HepG2 (cell line): Measurements from ENCODE around the gene UNC13D. TPM values are rescaled to one million over a fixed set of nuclear protein-coding genes. Genes with fewer than 3 reads are reported as not detected.

Experiments
- AHR ChIP-seq: IDR thresholded peaks from 2 replicates; pipeline ENCODE4 v1.6.1; 2018; ENCODE audit warnings: missing genetic modification reagents, missing compliant biosample characterization
- CCAR2 ChIP-seq: fragments of 200-400 bp; formaldehyde crosslinking; optimal IDR thresholded peaks from 2 replicates; pipeline ENCODE3; 2018; ENCODE audit warnings: low read depth, mild to moderate bottlenecking, low read length, moderate library complexity
- DPF2 ChIP-seq: sonication (generic); formaldehyde crosslinking; IDR thresholded peaks from 2 replicates; pipeline ENCODE4 v1.4.0; 2020; ENCODE audit warnings: mild to moderate bottlenecking, low read depth, missing genetic modification reagents, borderline replicate concordance
- ELF3 ChIP-seq: IDR thresholded peaks from 2 replicates; pipeline ENCODE4 v1.6.1; 2016; ENCODE audit warnings: missing genetic modification reagents, missing compliant biosample characterization
- HNF1B ChIP-seq: sonication (generic); formaldehyde crosslinking; IDR thresholded peaks from 2 replicates; pipeline ENCODE4 v1.5.1; 2020; ENCODE audit warnings: mild to moderate bottlenecking, moderate library complexity, missing genetic modification reagents
- HNRNPLL ChIP-seq: fragments of 200-400 bp; formaldehyde crosslinking; IDR thresholded peaks from 2 replicates; pipeline ENCODE4 v1.6.1; 2017; ENCODE audit warnings: mild to moderate bottlenecking, low read depth, low read length; ENCODE audit not compliant: poor library complexity, severe bottlenecking
- HOXA3 ChIP-seq: sonication (generic); formaldehyde crosslinking; IDR thresholded peaks from 2 replicates; pipeline ENCODE4 v1.5.0; 2020; ENCODE audit warnings: missing genetic modification reagents
- IKZF4 ChIP-seq: sonication (generic); formaldehyde crosslinking; IDR thresholded peaks from 2 replicates; pipeline ENCODE4 v1.5.1; 2020; ENCODE audit warnings: borderline replicate concordance, mild to moderate bottlenecking, low read depth, missing genetic modification reagents; ENCODE audit errors: not compliant biosample characterization
- RARA ChIP-seq: IDR thresholded peaks from 2 replicates; pipeline ENCODE4 v1.6.1; 2016; ENCODE audit warnings: missing genetic modification reagents, missing compliant biosample characterization
- RBM22 ChIP-seq: fragments of 200-400 bp; formaldehyde crosslinking; optimal IDR thresholded peaks from 2 replicates; pipeline ENCODE3; 2017; ENCODE audit warnings: mild to moderate bottlenecking, low read length, moderate library complexity
- SNAPC4 ChIP-seq: sonication (generic); formaldehyde crosslinking; IDR thresholded peaks from 2 replicates; pipeline ENCODE4 v1.4.0; 2020; ENCODE audit warnings: mild to moderate bottlenecking, missing genetic modification reagents
- ZFP36L1 ChIP-seq: sonication (generic); formaldehyde crosslinking; IDR thresholded peaks from 2 replicates; pipeline ENCODE4 v1.8.0; 2022; ENCODE audit warnings: mild to moderate bottlenecking, missing genetic modification reagents, moderate library complexity
- ZNF354B ChIP-seq: sonication (generic); formaldehyde crosslinking; IDR thresholded peaks from 2 replicates; pipeline ENCODE4 v1.8.0; 2022; ENCODE audit warnings: mild to moderate bottlenecking, missing genetic modification reagents
- ZNF75D ChIP-seq: sonication (generic); formaldehyde crosslinking; IDR thresholded peaks from 2 replicates; pipeline ENCODE4 v1.8.1; 2023; ENCODE audit warnings: missing genetic modification reagents, mild to moderate bottlenecking, borderline replicate concordance
- polyA plus RNA-seq, 8 experiments: library from polyadenylated mRNA; depleted of rRNA in 3 of 8; stranded (reverse) in 7 of 8; unstranded in 1 of 8; fragments of >200 nt; fragmentation: Illumina TruSeq in 4 of 8; extraction: Trizol in 4 of 8; gene quantifications; 2 replicates each; pipeline versions ENCODE4 v1.2.1 to v1.2.3, GENCODE V29; 2011 to 2016; ENCODE audit warnings: low read depth in 4 of 8, missing spikeins in 1 of 8, mixed read lengths in 1 of 8; ENCODE audit not compliant: insufficient read depth in 1 of 8
- total RNA-seq, 5 experiments: library from RNA; depleted of rRNA; stranded (reverse); fragments of >200 nt; fragmentation: Illumina TruSeq; extraction: Trizol; gene quantifications; 2 replicates each; pipeline ENCODE4 v1.2.3, GENCODE V29; 2016; ENCODE audit warnings: low read depth in 1 of 5
- TF ChIP-seq, protein P1 (sequence below): sonication (generic); formaldehyde crosslinking; IDR thresholded peaks from 2 replicates; pipeline ENCODE4 v1.5.0; 2020; ENCODE audit warnings: mild to moderate bottlenecking, missing genetic modification reagents
- TF ChIP-seq, protein P2 (sequence below): sonication (generic); formaldehyde crosslinking; IDR thresholded peaks from 2 replicates; pipeline ENCODE4 v1.8.0; 2022; ENCODE audit warnings: missing genetic modification reagents, mild to moderate bottlenecking, inconsistent platforms, borderline replicate concordance
- TF ChIP-seq, protein P3 (sequence below): IDR thresholded peaks from 2 replicates; pipeline ENCODE4 v1.6.1; 2012; ENCODE audit warnings: inconsistent platforms

UNC13D gene
- total and polyA plus RNA-seq, 2 of the 13 experiments (the other 11 are each of a cell fraction or from before 2014, with no cell fraction given), result 29.7 to 42.7 TPM

DNA sequence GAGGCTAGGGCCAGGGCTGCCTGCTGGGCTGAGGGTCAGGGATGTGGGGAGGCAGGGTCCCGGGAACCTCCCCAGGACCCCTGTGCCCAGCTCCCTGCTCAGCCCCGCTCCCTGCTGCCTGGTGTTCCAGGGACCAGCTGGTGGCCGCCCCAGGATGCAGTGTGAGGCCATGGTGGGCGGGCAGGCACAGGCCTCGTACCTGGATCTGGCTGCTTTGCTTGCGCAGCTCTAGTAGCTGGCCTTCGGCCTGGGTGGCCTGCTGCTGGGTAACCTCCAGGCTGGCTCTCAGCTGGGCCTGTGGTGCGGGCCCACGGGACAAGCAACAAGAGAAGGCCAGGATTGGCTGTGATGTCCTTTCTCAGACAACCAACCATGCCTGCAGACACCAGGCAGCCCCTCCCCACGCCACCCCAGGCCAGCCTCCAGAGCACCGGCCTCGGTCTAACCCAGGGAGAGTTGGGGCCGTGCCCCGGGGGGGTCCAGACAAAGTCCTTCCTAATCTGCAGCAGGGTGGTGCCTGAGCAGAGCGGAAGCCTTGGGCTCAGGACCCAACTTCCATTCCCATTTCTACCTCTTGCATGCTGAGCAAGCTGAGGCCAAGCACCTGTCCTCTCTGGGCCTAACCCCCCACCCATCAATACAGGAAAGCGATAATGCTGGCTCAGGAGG, 48.5 kb upstream of the UNC13D start (continued):
- peak; percentile 69 for TF ChIP-seq HOXA3 (CRISPR knock-in tag)
- no peak for TF ChIP-seq IKZF4 (CRISPR knock-in tag)
- TF ChIP-seq RBM22, result no peak
- TF ChIP-seq CCAR2, result no peak
- TF ChIP-seq ELF3 (CRISPR knock-in tag), result no peak
- no peak for TF ChIP-seq AHR (CRISPR knock-in tag)
- peak; percentile 77 for TF ChIP-seq HNF1B (CRISPR knock-in tag)
- TF ChIP-seq RARA (CRISPR knock-in tag), result no peak; the same call in 1 of the 2 replicates
- TF ChIP-seq, protein P1, sequence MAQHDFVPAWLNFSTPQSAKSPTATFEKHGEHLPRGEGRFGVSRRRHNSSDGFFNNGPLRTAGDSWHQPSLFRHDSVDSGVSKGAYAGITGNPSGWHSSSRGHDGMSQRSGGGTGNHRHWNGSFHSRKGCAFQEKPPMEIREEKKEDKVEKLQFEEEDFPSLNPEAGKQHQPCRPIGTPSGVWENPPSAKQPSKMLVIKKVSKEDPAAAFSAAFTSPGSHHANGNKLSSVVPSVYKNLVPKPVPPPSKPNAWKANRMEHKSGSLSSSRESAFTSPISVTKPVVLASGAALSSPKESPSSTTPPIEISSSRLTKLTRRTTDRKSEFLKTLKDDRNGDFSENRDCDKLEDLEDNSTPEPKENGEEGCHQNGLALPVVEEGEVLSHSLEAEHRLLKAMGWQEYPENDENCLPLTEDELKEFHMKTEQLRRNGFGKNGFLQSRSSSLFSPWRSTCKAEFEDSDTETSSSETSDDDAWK (CRISPR knock-in tag), result no peak
- TF ChIP-seq, protein P2, sequence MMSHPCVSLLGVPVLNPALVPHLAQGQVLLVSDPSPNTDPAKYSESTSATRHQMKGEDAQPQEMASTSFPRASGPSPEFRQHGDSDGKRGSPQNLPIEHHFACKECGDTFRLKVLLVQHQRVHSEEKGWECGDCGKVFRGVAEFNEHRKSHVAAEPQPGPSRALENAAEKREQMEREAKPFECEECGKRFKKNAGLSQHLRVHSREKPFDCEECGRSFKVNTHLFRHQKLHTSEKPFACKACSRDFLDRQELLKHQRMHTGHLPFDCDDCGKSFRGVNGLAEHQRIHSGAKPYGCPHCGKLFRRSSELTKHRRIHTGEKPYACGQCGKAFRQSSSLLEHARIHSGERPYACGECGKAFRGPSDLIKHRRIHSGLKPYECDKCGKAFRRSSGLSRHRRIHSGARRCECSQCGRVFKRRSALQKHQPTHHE (CRISPR knock-in tag), result no peak; the same call in 1 of the 2 replicates
- no peak for TF ChIP-seq ZNF75D (CRISPR knock-in tag)
- no peak for TF ChIP-seq ZFP36L1 (CRISPR knock-in tag)
- peak; percentile 93; the same call in 1 of the 2 replicates for TF ChIP-seq ZNF354B (CRISPR knock-in tag)
- TF ChIP-seq, protein P3, sequence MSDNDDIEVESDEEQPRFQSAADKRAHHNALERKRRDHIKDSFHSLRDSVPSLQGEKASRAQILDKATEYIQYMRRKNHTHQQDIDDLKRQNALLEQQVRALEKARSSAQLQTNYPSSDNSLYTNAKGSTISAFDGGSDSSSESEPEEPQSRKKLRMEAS, result peak; percentile 55
- TF ChIP-seq HNRNPLL, result peak; percentile 54
- TF ChIP-seq SNAPC4 (CRISPR knock-in tag), result no peak; the same call in 1 of the 2 replicates
- peak; percentile 46 for TF ChIP-seq DPF2 (CRISPR knock-in tag)
